GM18508 (cell line): ENCODE data around the gene ZSWIM5.
"Not testable (repeated sequence)": the region's sequence is repeated elsewhere in the genome, so short reads cannot be mapped to it uniquely, and the experiment has no call there.

ENCODE experiments used
- ATAC-seq: cut with Tn5 transposase; IDR thresholded peaks from one replicate; pipeline ENCODE4 v1.9.1; 2021; ENCODE audit warnings: moderate number of reproducible peaks; ENCODE audit not compliant: insufficient read depth, unreplicated experiment

ZSWIM5 gene

GRCh38 chr1:45097944-45098343, 108.5 kb downstream of the ZSWIM5 start:
- ATAC-seq, result no peak

- ATAC-seq, result no peak
Measured at GRCh38 chr1:45097079-45097478, 109.3 kb downstream of the ZSWIM5 start.

GRCh38 chr1:45095450-45095849, 111.0 kb downstream of the ZSWIM5 start:
- no peak for ATAC-seq

- ATAC-seq, result not testable (repeated sequence)
Measured at GRCh38 chr1:45094371-45094770, 112.0 kb downstream of the ZSWIM5 start.

GRCh38 chr1:45093334-45093733, 113.1 kb downstream of the ZSWIM5 start:
- no peak for ATAC-seq

GRCh38 chr1:45089711-45090110, 116.7 kb downstream of the ZSWIM5 start:
- no peak for ATAC-seq

GRCh38 chr1:45084562-45084961, 121.8 kb downstream of the ZSWIM5 start:
- ATAC-seq, result no peak

GRCh38 chr1:45079533-45079932, 126.9 kb downstream of the ZSWIM5 start:
- no peak for ATAC-seq

GRCh38 chr1:45076959-45077358, 129.4 kb downstream of the ZSWIM5 start:
- not testable (repeated sequence) for ATAC-seq

GRCh38 chr1:45071567-45071966, 134.8 kb downstream of the ZSWIM5 start:
- no peak for ATAC-seq

- no peak for ATAC-seq
Measured at GRCh38 chr1:45067806-45068205, 138.6 kb downstream of the ZSWIM5 start.

GRCh38 chr1:45065083-45065482, 141.3 kb downstream of the ZSWIM5 start:
- ATAC-seq, result no peak

- not testable (repeated sequence) for ATAC-seq
Measured at GRCh38 chr1:45062463-45062862, 143.9 kb downstream of the ZSWIM5 start.

- ATAC-seq, result no peak
Measured at GRCh38 chr1:45059829-45060228, 146.6 kb downstream of the ZSWIM5 start.

- ATAC-seq, result no peak
Measured at GRCh38 chr1:45057542-45057941, 148.9 kb downstream of the ZSWIM5 start.

GRCh38 chr1:45051005-45051772, 155.2 kb downstream of the ZSWIM5 start:
- no peak for ATAC-seq

GRCh38 chr1:45047032-45047431, 159.4 kb downstream of the ZSWIM5 start:
- ATAC-seq, result no peak

- ATAC-seq, result no peak
Measured at GRCh38 chr1:45044916-45045315, 161.5 kb downstream of the ZSWIM5 start.

- ATAC-seq, result no peak
Measured at GRCh38 chr1:45043094-45043493, 163.3 kb downstream of the ZSWIM5 start.

GRCh38 chr1:45040297-45040696, 166.1 kb downstream of the ZSWIM5 start:
- no peak for ATAC-seq

- no peak for ATAC-seq
Measured at GRCh38 chr1:45038661-45039364, 167.6 kb downstream of the ZSWIM5 start.

- ATAC-seq, result no peak
Measured at GRCh38 chr1:45038240-45038639, 168.2 kb downstream of the ZSWIM5 start.
